Natural killer cell (primary cell): Measurements from ENCODE around the gene KY. TPM values are rescaled to one million over a fixed set of nuclear protein-coding genes. Genes with fewer than 3 reads are reported as not detected.

ENCODE experiments used
- ATAC-seq, 3 donors: fragments of 150-1000 bp in 2 of 3; fragments of 200-7000 bp in 1 of 3; cut with Tn5 transposase; 1 replicate in 1 of 3; 2 replicates in 2 of 3; pipeline ENCODE4 v1.10.0; 2021; ENCODE audit warnings: mild to moderate bottlenecking in 2 of 3, moderate library complexity in 2 of 3
- DNase-seq, 2 donors: peaks; one replicate each; pipeline versions ENCODE4 v3.0.0 to v3.0.0-alpha.2; 2013 to 2021; ENCODE audit warnings: mixed read lengths in 1 of 2
- H3K27ac ChIP-seq: one replicate; pipeline ENCODE4 v1.5.1; 2013; ENCODE audit warnings: mild to moderate bottlenecking, low read length
- H3K27me3 ChIP-seq: one replicate; pipeline ENCODE4 v1.6.1; 2013; ENCODE audit warnings: low read length; ENCODE audit not compliant: control insufficient read depth, insufficient read depth
- H3K36me3 ChIP-seq: one replicate; pipeline ENCODE4 v1.6.1; 2013; ENCODE audit warnings: low read length; ENCODE audit not compliant: control insufficient read depth, insufficient read depth
- H3K4me1 ChIP-seq: one replicate; pipeline ENCODE4 v1.6.1; 2013; ENCODE audit warnings: low read length; ENCODE audit not compliant: control insufficient read depth, insufficient read depth
- H3K4me3 ChIP-seq: one replicate; pipeline ENCODE4 v1.5.1; 2013; ENCODE audit warnings: low read length
- H3K9me3 ChIP-seq: one replicate; pipeline ENCODE4 v1.6.1; 2013; ENCODE audit warnings: low read length; ENCODE audit not compliant: control insufficient read depth, insufficient read depth
- H3K27ac Mint-ChIP-seq, 2 donors: one replicate each; pipeline ENCODE4 v1.8.0; 2022; ENCODE audit warnings: mild to moderate bottlenecking in 2 of 2, mixed read lengths in 2 of 2, moderate library complexity in 1 of 2
- H3K27me3 Mint-ChIP-seq, 2 donors: one replicate each; pipeline ENCODE4 v1.8.0; 2022; ENCODE audit warnings: low read depth in 2 of 2, mixed read lengths in 2 of 2
- H3K36me3 Mint-ChIP-seq: one replicate; pipeline ENCODE4 v1.8.0; 2022; ENCODE audit warnings: mixed read lengths
- H3K4me1 Mint-ChIP-seq, 2 donors: one replicate each; pipeline ENCODE4 v1.8.0; 2022; ENCODE audit warnings: mixed read lengths in 2 of 2
- H3K4me3 Mint-ChIP-seq: one replicate; pipeline ENCODE4 v1.8.0; 2022; ENCODE audit warnings: mild to moderate bottlenecking, moderate library complexity, mixed read lengths
- H3K9me3 Mint-ChIP-seq, 2 donors: one replicate each; pipeline ENCODE4 v1.8.0; 2022; ENCODE audit warnings: mixed read lengths in 2 of 2
- WGBS: methylation state at CpG from one replicate; pipeline ENCODE4 v1.1.7; 2013; ENCODE audit warnings: missing lambda C conversion rate; ENCODE audit not compliant: insufficient coverage; 5-methylcytosine and 5-hydroxymethylcytosine counted together
- intact Hi-C: fragments of 100-400 bp; cut with micrococcal nuclease; formaldehyde crosslinking; loops from one replicate; pipeline ENCODE4 v1.14.2; 2022
- total RNA-seq, 4 donors: library from RNA; stranded (reverse); fragments of 120-200 nt in 1 of 4; gene quantifications; one replicate each; pipeline versions ENCODE4 v1.2.3 to v1.2.4, GENCODE V29; 2013 to 2022
- TF ChIP-seq, protein P1 (sequence below): fragments of 200-600 bp; IDR thresholded peaks from one replicate; pipeline ENCODE4 v1.8.0; 2022; ENCODE audit warnings: antibody characterized with exemption

Gene KY
- total RNA-seq, 3 donors from 2014 or later (not counting 1 experiment from before 2014, with no cell fraction given): 0.15 TPM; not detected in 2

GRCh38 chr3:134645515-134645914, 5.3 kb downstream of the KY start:
- Mint-ChIP-seq H3K4me3 (no peak overlapping the region), H3K27me3 (peaks cover 8 to 23% of the 10 kb centered on the region in 2 donors), H3K4me1 (no peaks in the 10 kb centered on the region), H3K27ac (no peak overlapping the region), H3K36me3 (no peaks in the 10 kb centered on the region), H3K9me3 (no peaks in the 10 kb centered on the region)
- H3K4me1 ChIP-seq: no peaks in the 10 kb centered on the region
- DNase-seq: no peak
- H3K36me3 ChIP-seq: no peaks in the 10 kb centered on the region
- TF ChIP-seq, protein P1, sequence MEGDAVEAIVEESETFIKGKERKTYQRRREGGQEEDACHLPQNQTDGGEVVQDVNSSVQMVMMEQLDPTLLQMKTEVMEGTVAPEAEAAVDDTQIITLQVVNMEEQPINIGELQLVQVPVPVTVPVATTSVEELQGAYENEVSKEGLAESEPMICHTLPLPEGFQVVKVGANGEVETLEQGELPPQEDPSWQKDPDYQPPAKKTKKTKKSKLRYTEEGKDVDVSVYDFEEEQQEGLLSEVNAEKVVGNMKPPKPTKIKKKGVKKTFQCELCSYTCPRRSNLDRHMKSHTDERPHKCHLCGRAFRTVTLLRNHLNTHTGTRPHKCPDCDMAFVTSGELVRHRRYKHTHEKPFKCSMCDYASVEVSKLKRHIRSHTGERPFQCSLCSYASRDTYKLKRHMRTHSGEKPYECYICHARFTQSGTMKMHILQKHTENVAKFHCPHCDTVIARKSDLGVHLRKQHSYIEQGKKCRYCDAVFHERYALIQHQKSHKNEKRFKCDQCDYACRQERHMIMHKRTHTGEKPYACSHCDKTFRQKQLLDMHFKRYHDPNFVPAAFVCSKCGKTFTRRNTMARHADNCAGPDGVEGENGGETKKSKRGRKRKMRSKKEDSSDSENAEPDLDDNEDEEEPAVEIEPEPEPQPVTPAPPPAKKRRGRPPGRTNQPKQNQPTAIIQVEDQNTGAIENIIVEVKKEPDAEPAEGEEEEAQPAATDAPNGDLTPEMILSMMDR: no peak
- ATAC-seq: no peak
- 83% methylated on average over 4 of the region's 5 CpGs for WGBS
- no peak overlapping the region for H3K27ac ChIP-seq
- H3K9me3 ChIP-seq: no peaks in the 10 kb centered on the region
- no peaks in the 10 kb centered on the region for H3K27me3 ChIP-seq
- no peak overlapping the region for H3K4me3 ChIP-seq
- intact Hi-C loops: no loop called here

- Histone ChIP-seq H3K4me1 (no peaks in the 10 kb centered on the region), H3K36me3 (no peaks in the 10 kb centered on the region), H3K9me3 (no peaks in the 10 kb centered on the region), H3K27me3 (no peaks in the 10 kb centered on the region), H3K27ac (no peak overlapping the region), H3K4me3 (no peak overlapping the region)
- no peak for DNase-seq
- no peaks in the 10 kb centered on the region for H3K9me3 Mint-ChIP-seq
- TF ChIP-seq, protein P1: no peak
- peaks cover 2 to 18% of the 10 kb centered on the region in 2 donors for H3K27me3 Mint-ChIP-seq
- no peak overlapping the region for H3K4me3 Mint-ChIP-seq
- H3K36me3 Mint-ChIP-seq: no peaks in the 10 kb centered on the region
- 90% methylated on average over 11 of the region's 11 CpGs for WGBS
- no peak overlapping the region for H3K27ac Mint-ChIP-seq
- ATAC-seq: no peak
- no peaks in the 10 kb centered on the region for H3K4me1 Mint-ChIP-seq
- intact Hi-C loops: no loop called here
Measured at GRCh38 chr3:134644731-134645514, 5.9 kb downstream of the KY start.

DNA sequence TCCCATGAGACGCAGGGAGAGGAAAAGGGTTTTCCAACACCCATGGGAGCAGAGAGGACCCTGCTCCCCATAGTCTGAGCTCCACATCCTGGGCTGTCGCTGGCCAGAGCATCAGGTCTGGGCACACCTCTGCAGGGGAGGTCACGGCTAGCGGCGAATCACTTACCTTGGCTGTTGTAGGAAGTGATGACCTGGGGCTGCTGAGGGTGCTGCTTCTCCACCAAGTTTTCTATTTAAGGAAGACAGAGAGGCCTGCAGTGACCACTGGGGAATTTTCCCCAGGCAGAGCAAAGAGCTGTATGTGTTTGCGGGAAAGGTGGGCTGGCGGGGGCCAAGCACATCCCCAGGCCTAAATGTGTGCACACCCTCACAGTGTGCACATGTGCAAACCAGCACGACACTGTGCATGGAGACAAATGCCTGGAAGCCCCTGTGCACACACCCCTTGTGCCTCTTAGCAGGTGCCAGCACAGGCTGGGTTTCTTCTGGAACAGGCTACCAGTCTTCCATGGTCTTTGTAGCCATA, 7.6 kb downstream of the KY start:
- H3K4me3 ChIP-seq: no peak overlapping the region
- 90% methylated on average over 8 of the region's 8 CpGs for WGBS
- H3K9me3 ChIP-seq: no peaks in the 10 kb centered on the region
- intact Hi-C loops: no loop called here
- H3K27ac ChIP-seq: no peak overlapping the region
- H3K36me3 Mint-ChIP-seq: no peaks in the 10 kb centered on the region
- H3K9me3 Mint-ChIP-seq: no peaks in the 10 kb centered on the region
- no peaks in the 10 kb centered on the region for H3K27me3 ChIP-seq
- H3K36me3 ChIP-seq: no peaks in the 10 kb centered on the region
- no peaks in the 10 kb centered on the region for H3K4me1 ChIP-seq
- H3K4me1 Mint-ChIP-seq: no peaks in the 10 kb centered on the region
- H3K27ac Mint-ChIP-seq: no peak overlapping the region
- ATAC-seq: no peak
- TF ChIP-seq, protein P1: no peak
- no peak overlapping the region for H3K4me3 Mint-ChIP-seq
- peaks cover under 1 to 2% of the 10 kb centered on the region in 2 donors for H3K27me3 Mint-ChIP-seq
- no peak for DNase-seq
